Upper lobe of right lung (tissue), 1 donor: ENCODE results near the gene GAA. TPM values are rescaled to one million over a fixed set of nuclear protein-coding genes. Genes with fewer than 3 reads are reported as not detected.

Source experiments
- ATAC-seq: fragments of 200-7000 bp; cut with Tn5 transposase; one replicate; pipeline ENCODE4 v1.9.1; 2020; ENCODE audit warnings: mild to moderate bottlenecking, moderate library complexity
- DNase-seq: peaks from one replicate; pipeline ENCODE4 v3.0.0-alpha.2; 2020
- H3K27ac ChIP-seq: fragments of 200-600 bp; one replicate; pipeline ENCODE4 v1.8.0; 2022
- H3K27me3 ChIP-seq: fragments of 200-600 bp; one replicate; pipeline ENCODE4 v1.8.0; 2022; ENCODE audit warnings: mild to moderate bottlenecking
- H3K36me3 ChIP-seq: fragments of 200-600 bp; one replicate; pipeline ENCODE4 v1.8.0; 2022
- H3K4me1 ChIP-seq: fragments of 200-600 bp; one replicate; pipeline ENCODE4 v1.8.0; 2022
- H3K4me3 ChIP-seq: fragments of 200-600 bp; one replicate; pipeline ENCODE4 v1.8.0; 2022; ENCODE audit warnings: mild to moderate bottlenecking
- H3K9me3 ChIP-seq: fragments of 200-600 bp; one replicate; pipeline ENCODE4 v1.8.0; 2022
- CTCF ChIP-seq: fragments of 200-600 bp; IDR thresholded peaks from one replicate; pipeline ENCODE4 v1.8.0; 2022; ENCODE audit warnings: antibody characterized with exemption
- intact Hi-C: fragments of 100-400 bp; cut with DNase I; formaldehyde crosslinking; loops from one replicate; pipeline ENCODE4 v1.11.0; 2022
- microRNA-seq: library from miRNA; unstranded; fragments of <30 nt; microRNA quantifications from one replicate; pipeline ENCODE4 v1.2.0, GENCODE V29; 2020; ENCODE audit warnings: borderline microRNAs expressed
- total RNA-seq: library from RNA; stranded (reverse); fragmentation: NEBNext Ultra II Directional; extraction: Animal tissue kit (Norgen Biotek cat#: 25700); gene quantifications from one replicate; pipeline ENCODE4 v1.2.1, GENCODE V29; 2021
- donor health status: DM: no; HTN: yes; CAD: no; lungs with severe emphysema.

Gene GAA
- total RNA-seq, 1 donor from 2014 or later = 99.1 TPM

DNA sequence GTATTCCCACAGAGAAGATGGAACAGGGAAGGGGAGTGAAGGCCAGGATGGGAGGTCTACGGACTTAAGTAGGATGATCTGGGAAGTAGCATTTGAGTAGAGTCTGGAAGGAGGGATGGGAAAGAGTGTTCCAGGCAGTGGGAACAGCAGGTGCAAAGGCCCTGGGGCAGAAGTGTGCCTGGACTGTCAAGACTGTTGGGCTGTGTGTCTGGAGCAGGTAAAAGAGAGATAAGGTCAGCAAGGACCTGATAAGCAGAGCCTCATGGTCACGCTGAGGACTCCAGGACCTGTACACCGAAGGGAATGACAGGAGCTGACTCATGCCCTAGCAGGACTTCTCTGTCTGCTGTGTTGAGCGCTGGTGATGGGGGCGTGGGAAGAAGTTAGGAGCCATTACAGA is 67.7 kb downstream of the GAA start:
- no peak for DNase-seq
- TF ChIP-seq CTCF = no peak
- intact Hi-C loops = no loop called here
- Histone ChIP-seq H3K4me1 (no peaks in the 10 kb centered on the region), H3K9me3 (no peaks in the 10 kb centered on the region), H3K36me3 (no peaks in the 10 kb centered on the region), H3K4me3 (no peak overlapping the region), H3K27ac (no peak overlapping the region), H3K27me3 (no peaks in the 10 kb centered on the region)
- no peak for ATAC-seq

Small RNA genes lying within 50 kb of the gene (microRNA-seq; reads per million reads assigned to microRNA genes)
- gene MIR1268B = not detected

Other genes starting within 250 kb of the GAA start
- 21.7 TPM for gene TBC1D16, start 65.7 kb upstream of the GAA start, total RNA-seq
- 3.5 TPM for gene CCDC40, start 64.9 kb upstream of the GAA start, total RNA-seq
- 56.0 TPM for gene EIF4A3, start 45.5 kb downstream of the GAA start, total RNA-seq
- 1.1 TPM for gene CARD14, start 68.4 kb downstream of the GAA start, total RNA-seq
- 59.8 TPM for gene SGSH, start 118.8 kb downstream of the GAA start, total RNA-seq
- gene SLC26A11, start 118.8 kb downstream of the GAA start, total RNA-seq = 51.6 TPM
- 236 TPM for gene RNF213, start 159.3 kb downstream of the GAA start, total RNA-seq